GM20000 (cell line): ENCODE measurements around the gene ACADS.

ENCODE experiments used
- DNase-seq: peaks from one replicate; pipeline ENCODE4 v3.0.0; 2012; ENCODE audit warnings: low spot score
- TF ChIP-seq, protein P1 (sequence below): IDR thresholded peaks from 2 replicates; pipeline ENCODE4 v1.5.1; 2012; ENCODE audit warnings: mild to moderate bottlenecking, control low read depth; ENCODE audit errors: extremely low read depth, missing control alignments

Gene ACADS

DNA sequence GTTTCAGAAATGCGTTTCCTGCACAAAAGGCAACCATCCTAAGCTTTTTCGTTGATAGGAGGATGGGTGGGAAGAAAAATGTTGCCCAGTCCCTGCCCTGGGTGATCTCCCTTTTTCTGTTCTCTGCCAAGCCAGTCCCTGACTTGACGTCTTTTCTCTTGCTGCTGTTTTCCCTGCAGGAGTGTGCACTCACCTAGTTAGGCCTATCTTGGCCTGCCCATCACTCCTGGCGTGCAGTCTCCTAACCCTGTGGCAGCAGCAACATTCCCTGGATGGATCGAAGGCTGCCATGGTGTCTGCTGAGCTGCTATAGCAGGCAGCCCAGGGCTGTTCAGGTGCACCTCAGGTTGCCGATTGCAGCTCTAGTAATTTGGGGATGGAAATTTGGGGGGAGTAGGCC, 14.2 kb upstream of the ACADS start:
- TF ChIP-seq, protein P1, sequence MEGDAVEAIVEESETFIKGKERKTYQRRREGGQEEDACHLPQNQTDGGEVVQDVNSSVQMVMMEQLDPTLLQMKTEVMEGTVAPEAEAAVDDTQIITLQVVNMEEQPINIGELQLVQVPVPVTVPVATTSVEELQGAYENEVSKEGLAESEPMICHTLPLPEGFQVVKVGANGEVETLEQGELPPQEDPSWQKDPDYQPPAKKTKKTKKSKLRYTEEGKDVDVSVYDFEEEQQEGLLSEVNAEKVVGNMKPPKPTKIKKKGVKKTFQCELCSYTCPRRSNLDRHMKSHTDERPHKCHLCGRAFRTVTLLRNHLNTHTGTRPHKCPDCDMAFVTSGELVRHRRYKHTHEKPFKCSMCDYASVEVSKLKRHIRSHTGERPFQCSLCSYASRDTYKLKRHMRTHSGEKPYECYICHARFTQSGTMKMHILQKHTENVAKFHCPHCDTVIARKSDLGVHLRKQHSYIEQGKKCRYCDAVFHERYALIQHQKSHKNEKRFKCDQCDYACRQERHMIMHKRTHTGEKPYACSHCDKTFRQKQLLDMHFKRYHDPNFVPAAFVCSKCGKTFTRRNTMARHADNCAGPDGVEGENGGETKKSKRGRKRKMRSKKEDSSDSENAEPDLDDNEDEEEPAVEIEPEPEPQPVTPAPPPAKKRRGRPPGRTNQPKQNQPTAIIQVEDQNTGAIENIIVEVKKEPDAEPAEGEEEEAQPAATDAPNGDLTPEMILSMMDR: no peak
- DNase-seq: no peak

DNA sequence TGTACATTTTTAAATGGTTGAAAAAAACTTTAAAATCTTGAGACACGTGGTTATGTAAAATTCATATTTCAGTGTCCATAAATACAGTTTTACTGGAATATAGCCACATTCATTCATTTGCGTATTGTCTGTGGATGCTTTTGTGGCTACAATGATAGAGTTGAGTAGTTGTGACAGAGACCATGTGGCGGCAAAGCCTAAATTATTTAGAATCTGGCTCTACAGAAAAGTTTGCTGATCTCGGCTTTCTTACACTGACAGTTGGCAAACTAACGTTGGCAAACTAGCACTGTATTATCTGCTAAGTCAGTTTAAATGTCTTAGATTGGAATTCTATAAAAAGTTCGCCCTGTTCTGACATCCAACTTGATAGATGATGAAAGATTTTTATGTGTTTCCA, 13.0 kb upstream of the ACADS start:
- TF ChIP-seq, protein P1: no peak
- no peak for DNase-seq

DNA sequence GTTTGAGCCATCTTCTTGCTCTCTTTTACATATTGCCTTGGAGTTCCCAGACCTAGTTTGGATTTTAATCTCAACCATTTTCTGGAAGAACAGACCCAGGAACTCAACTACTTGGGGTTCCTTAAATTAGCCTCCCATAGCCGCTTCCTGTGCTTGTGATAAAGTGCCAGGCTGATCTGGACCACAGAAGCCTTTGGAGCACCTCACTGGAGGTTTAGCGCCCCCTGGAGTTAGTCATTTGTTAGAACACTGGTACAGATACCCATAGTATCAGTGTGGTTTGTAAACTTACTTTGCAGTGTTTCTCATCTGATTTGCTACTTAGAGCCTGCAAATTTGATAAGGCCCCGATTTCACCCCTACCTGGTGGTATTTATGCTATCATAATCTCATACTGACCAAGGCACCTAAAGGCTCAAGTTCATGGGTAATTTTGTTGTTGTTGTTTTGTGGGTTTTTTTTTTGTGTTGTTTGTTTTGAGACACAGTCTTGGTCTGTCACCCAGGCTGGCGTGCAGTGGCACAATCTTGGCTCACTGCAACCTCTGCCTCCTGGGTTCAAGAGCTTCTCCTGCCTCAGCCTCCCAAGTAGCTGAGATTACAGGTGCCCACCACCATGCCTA, 11.7 kb upstream of the ACADS start:
- peak; percentile 87 for DNase-seq
- TF ChIP-seq, protein P1: peak; percentile 40

DNA sequence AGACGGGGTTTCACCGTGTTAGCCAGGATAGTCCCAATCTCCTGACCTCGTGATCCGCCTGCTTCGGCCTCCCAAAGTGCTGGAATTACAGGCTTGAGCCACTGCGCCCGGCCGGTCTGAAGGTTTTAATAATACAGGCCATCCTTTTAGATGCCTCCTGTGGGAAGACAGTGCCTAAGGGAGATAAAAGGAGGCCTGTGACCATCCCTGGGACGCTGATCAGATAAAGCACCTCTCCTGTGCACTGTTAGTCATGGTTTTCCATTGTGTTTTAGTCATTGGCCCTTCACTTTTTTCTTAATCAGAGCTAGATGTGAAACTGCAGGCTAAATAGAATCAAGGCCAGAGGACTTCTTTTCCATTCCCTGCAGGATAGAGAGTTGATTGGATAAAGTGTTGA, 7.6 kb upstream of the ACADS start:
- TF ChIP-seq, protein P1: no peak
- no peak for DNase-seq

DNA sequence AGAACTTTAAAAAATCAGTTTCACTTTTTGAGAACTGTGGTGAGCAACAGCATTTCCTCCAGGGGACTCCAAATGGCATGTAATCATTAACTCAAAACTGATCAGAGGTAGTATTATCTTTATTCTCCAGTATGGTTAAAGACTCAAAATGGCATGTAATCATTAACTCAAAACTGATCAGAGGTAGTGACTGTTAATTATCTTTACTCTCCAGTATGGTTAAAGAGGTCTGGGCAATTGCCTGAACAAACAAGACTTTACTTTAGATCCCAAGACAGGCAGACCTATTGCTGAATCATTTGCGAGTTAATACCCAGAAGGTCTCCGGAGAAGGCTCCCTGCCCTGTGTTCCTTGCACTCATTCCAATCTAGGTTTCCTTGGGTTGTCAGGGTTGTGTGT, 6.6 kb upstream of the ACADS start:
- DNase-seq: no peak
- TF ChIP-seq, protein P1: no peak

DNA sequence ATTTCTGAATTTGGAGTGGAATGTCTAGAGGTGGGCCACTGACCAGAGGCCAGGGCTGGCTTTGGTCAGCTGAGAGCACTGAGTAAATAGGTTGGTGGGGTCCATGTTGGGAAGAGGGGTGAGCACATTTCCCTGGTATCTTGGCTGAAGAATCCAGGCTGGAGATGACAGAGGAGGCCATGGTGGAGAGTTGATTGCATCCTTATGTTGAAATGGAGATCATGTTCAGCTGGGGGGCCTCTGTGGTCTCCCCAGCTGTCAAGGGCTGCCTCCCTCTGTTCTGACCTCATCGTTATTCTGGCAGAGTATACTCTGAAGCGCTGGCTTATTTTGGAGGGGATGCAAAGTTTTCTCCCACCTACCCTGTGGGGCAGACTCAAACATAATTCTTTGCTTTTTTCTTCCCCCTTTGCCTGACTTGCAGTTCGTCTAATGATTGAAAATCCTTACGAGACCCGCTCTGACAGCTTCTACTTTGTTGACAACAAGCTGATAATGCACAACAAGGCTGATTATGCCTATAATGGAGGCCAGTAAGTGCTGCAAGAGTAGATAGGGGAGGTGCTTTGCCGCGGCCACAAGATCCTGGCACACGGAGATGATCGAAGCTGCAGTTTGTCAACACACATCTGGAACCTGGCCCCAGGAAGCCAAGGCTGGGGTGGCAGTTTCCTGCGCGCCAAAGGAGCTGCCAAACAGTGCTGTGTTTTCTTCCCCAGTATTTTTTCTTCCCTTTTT, 6.0 kb upstream of the ACADS start:
- TF ChIP-seq, protein P1: no peak
- no peak for DNase-seq

DNA sequence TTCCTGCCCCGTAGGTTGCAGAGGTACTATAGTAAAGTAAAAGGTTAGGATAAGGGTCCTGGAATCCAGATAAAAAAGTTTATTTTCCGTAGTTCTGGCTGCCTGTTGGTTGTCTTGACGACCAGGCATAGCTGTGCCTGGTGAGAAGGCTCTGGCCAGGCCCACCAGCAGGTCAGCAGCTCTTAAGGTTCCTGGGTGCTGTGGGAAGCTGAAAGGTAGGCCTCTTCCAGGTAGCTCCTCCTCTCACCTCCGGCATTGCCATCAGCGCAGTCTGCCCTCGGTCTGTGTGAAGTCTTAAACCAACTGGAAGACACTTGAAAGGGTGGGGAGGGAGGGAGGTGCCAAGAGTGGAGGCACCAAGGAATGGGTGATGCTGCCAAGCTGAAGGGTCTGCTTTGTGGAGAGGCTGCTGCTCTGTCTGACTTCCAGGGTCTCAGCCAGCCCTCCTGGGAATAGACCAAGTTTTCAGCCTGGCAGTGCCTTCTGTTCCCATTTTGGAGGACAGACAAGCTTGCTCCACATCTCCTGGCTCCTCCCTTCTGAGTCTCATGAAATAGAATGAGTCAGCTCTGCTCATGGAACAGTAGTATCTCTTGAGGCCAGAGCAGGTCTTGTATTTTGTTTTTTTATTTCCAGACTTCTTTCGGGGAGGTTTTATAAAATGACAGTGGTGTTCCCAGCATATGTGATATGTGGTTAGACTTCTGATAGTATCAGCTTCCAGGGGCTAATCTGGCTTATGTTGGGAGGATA, 5.2 kb upstream of the ACADS start:
- TF ChIP-seq, protein P1: no peak
- no peak for DNase-seq
